ENCODE results near the gene EPB41L2. TPM values are rescaled to one million over a fixed set of nuclear protein-coding genes. Genes with fewer than 3 reads are reported as not detected.
A peak's percentile ranks its signal among the peaks of the same experiment; 100 is the strongest.

EPB41L2 gene
- total and polyA plus RNA-seq, 2 donors from 2014 or later = 19.6 to 111 TPM

- intact Hi-C loops (cut with DNase I) = no loop called here
- no peaks in the 10 kb centered on the region for H3K9me3 ChIP-seq (ENCODE audit: control insufficient read depth in 2 of 3, insufficient read depth in 1 of 3, low read length in 3 of 3)
- DNase-seq = no peak
- no peaks in the 10 kb centered on the region for H3K36me3 ChIP-seq (ENCODE audit: control insufficient read depth in 2 of 3, insufficient read depth in 3 of 3, low read length in 3 of 3)
- FAIRE-seq = no peak
- peaks cover 0 to 5% (median 0%) of the 10 kb centered on the region in 3 donors for H3K4me1 ChIP-seq (ENCODE audit: control insufficient read depth in 2 of 3, insufficient read depth in 2 of 3, low read depth in 1 of 3, low read length in 3 of 3)
- no peak overlapping the region for H3K4me3 ChIP-seq (ENCODE audit: low read length in 3 of 3)
- no peaks in the 10 kb centered on the region for H3K27me3 ChIP-seq (ENCODE audit: control insufficient read depth, insufficient read depth, low read length)
- no peak overlapping the region for H3K27ac ChIP-seq (ENCODE audit: low read depth in 2 of 2, low read length in 2 of 2)
- no peak for TF ChIP-seq CTCF (IDR thresholded peaks at IDR 0.05; ENCODE audit: borderline replicate concordance, extremely low read depth, insufficient read depth)
- no peak overlapping the region for H3K9ac ChIP-seq (ENCODE audit: low read length in 3 of 3)
These were observed 125.0 kb downstream of the EPB41L2 start for GRCh38 chr6:130937942-130938604.

GRCh38 chr6:130936933-130937332 lies 126.1 kb downstream of the EPB41L2 start:
- intact Hi-C loops (cut with DNase I) = no loop called here
- FAIRE-seq = no peak
- H3K9me3 ChIP-seq (ENCODE audit: control insufficient read depth in 2 of 3, insufficient read depth in 1 of 3, low read length in 3 of 3) = no peaks in the 10 kb centered on the region

GRCh38 chr6:130935978-130936377 lies 127.1 kb downstream of the EPB41L2 start:
- FAIRE-seq = no peak
- Histone ChIP-seq H3K9me3 (ENCODE audit: control insufficient read depth in 2 of 3, insufficient read depth in 1 of 3, low read length in 3 of 3) (no peaks in the 10 kb centered on the region), H3K4me1 (ENCODE audit: control insufficient read depth in 2 of 3, insufficient read depth in 2 of 3, low read depth in 1 of 3, low read length in 3 of 3) (peaks cover 0 to 9% (median 0%) of the 10 kb centered on the region in 3 donors), H3K27ac (ENCODE audit: low read depth in 2 of 2, low read length in 2 of 2) (no peak overlapping the region), H3K4me3 (ENCODE audit: low read length in 3 of 3) (no peak overlapping the region), H3K36me3 (ENCODE audit: control insufficient read depth in 2 of 3, insufficient read depth in 3 of 3, low read length in 3 of 3) (no peaks in the 10 kb centered on the region), H3K27me3 (ENCODE audit: control insufficient read depth, insufficient read depth, low read length) (no peaks in the 10 kb centered on the region), H3K9ac (ENCODE audit: low read length in 3 of 3) (no peak overlapping the region)
- peak in 2 of 5 donors; percentile 19 to 23 for DNase-seq
- no peak for TF ChIP-seq CTCF (IDR thresholded peaks at IDR 0.05; ENCODE audit: borderline replicate concordance, extremely low read depth, insufficient read depth)
- intact Hi-C loops (cut with DNase I) = no loop called here

More at GRCh38 chr6:130936933-130937332, 126.1 kb downstream of the EPB41L2 start:
- no peak for TF ChIP-seq CTCF (IDR thresholded peaks at IDR 0.05; ENCODE audit: borderline replicate concordance, extremely low read depth, insufficient read depth)
- DNase-seq = no peak
- H3K4me1 ChIP-seq (ENCODE audit: control insufficient read depth in 2 of 3, insufficient read depth in 2 of 3, low read depth in 1 of 3, low read length in 3 of 3) = peaks cover 0 to 9% (median 0%) of the 10 kb centered on the region in 3 donors
- no peak overlapping the region for H3K9ac ChIP-seq (ENCODE audit: low read length in 3 of 3)
- H3K27ac ChIP-seq (ENCODE audit: low read depth in 2 of 2, low read length in 2 of 2) = no peak overlapping the region
- no peaks in the 10 kb centered on the region for H3K27me3 ChIP-seq (ENCODE audit: control insufficient read depth, insufficient read depth, low read length)
- no peak overlapping the region for H3K4me3 ChIP-seq (ENCODE audit: low read length in 3 of 3)
- H3K36me3 ChIP-seq (ENCODE audit: control insufficient read depth in 2 of 3, insufficient read depth in 3 of 3, low read length in 3 of 3) = no peaks in the 10 kb centered on the region

Measured in kidney (tissue), 14 donors.